Right hindlimb (tissue), 1 donor: ENCODE results near the gene IGFL3.
"Not testable (repeated sequence)": the region's sequence is repeated elsewhere in the genome, so short reads cannot be mapped to it uniquely, and the experiment has no call there.

ENCODE experiments used
- DNase-seq: peaks from one replicate; pipeline ENCODE4 v3.0.0-alpha.2; 2018

IGFL3 gene

DNA sequence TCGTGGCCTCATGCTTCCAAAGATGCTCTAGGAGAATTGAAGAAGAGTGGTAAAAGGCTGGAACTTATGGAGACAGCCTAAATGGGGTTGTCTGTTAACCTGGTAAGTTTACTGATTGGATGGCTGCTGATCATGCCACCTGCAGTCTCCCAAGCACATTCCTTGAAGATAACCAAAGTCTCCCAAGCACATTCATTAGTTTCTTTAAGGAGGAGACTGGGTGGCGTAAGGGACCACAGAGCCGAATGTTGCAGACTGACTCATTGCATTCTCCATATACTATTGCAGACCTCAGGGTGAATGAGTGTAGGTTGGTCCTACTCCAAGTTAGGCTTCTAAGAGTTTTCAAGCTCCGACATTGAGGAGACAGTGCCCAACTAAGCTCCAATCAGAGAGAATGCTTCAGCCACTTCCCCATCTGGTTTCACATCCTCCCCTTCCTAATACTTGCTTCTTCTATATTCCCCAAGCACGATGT lies at the start of gene IGFL3:
TSS of gene IGFL3 (minus strand) at position 51 of the 478 bp plus-strand sequence. CDS start at position 12, 39 bp downstream.
- DNase-seq, result no peak

- no peak for DNase-seq
These were observed 49.5 kb upstream of the IGFL3 start for GRCh38 chr19:46173886-46174480.

DNA sequence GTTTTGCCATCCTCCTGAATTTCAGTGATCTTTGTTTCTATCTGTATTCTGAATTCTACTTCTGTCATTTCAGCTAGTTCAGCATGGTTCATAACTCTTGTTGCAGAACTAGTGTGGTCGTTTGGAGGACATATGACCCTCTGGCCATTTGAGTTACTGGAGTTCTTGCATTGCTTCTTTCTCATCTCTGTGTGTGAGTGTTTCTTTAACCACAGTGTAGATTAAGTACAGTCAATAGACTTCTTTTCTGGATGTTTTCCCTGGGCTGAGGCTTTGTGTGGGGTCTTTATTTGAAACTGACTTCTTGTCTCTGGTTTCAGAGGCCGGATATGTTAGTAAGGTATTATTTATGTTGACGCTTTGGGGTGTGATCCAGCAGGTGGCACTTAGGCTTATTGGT lies 38.2 kb upstream of the IGFL3 start:
- no peak for DNase-seq

DNA sequence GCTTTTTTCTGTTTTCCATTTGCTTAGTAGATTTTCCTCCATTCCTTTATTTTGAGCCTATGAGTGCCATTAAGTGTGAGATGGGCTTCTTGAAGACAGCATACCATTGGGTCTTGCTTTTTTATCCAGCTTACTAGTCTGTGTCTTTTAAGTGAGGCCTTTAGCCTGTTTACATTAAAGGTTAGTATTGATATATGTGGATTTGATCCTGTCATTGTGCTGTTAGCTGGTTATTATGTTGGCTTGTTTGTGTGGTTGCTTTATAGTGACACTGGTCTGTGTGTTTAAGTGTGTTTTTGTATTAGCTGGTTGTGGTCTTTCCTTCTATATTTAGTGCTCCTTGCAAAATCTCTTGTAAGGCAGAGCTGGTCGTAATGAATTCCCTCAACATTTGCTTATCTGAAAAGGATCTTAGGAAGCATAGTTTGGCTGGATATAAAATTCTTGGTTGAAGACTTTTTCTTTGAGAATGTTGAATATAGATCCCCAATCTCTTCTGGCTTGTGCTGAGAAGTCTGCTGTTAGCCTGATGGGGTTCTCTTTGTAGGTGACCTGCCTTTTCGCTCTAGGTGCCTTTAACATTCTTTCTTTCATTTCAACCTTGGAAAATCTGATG lies 37.3 kb upstream of the IGFL3 start:
- not testable (repeated sequence) for DNase-seq

GRCh38 chr19:46160233-46160775 lies 35.8 kb upstream of the IGFL3 start:
- no peak for DNase-seq

DNA sequence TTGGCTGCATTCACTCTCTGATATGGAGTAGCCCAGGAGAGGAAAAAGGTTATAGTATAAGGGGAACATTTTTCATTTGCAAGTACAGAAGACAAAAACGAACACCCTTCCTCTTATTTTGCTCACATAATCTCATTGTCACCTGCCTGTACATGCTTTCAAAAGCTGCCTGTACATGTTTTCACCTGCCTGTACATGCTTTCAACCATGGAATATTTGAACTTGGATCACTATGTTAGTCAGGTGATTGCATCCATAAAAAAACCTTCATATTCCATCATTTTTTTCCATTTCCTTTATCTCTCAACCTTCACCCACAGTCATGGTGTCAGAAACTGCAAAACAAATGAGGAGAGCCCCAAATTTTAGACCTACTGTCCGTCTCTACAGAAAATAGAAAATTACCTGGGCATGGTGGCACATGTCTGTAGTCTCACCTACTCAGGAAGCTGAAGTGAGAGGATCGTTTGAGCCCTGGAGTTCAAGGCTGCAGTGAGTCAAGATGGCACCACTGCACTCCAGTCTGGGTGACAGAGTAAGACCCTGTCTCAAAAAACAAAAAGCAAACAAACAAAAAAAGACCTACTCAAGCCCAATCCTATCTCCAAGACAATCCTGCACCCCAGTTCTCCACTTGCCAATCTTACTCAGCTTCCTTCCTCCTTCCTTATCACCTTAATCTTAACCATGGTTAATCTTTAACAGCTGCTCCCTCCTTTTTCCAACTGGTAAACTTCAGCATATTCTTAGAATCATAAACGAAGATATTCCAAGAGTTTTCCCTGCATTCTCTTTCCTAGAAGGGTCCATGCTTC lies 35.1 kb upstream of the IGFL3 start:
- DNase-seq, result no peak

GRCh38 chr19:46155237-46155636 lies 30.7 kb upstream of the IGFL3 start:
- no peak for DNase-seq

DNA sequence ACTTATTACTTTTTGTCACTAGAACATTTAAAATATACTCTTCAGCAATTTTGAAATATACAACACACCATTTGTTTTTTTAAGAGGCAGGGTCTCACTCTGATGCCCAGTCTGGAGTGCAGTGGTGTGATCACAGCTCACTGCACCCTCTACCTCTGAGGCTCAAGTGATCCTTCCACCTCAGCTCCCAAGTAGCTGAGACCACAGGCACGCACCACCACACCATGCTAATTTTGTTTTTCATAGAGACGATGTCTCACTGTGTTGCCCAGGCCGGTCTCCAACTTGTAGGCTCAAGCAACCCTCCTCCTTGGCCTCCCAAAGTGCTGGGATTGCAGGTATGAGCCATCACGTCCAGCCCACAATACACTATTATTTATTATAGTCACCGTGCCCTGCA lies 26.1 kb upstream of the IGFL3 start:
- DNase-seq, result no peak

GRCh38 chr19:46147791-46148288 lies 23.4 kb upstream of the IGFL3 start, which contains the start of gene IGFL2:
Gene IGFL2 (plus strand): TSS chr19:46148238. CDS start chr19:46148279, 41 bp downstream.
- no peak for DNase-seq

GRCh38 chr19:46147166-46147740 lies 22.8 kb upstream of the IGFL3 start:
- no peak for DNase-seq

DNA sequence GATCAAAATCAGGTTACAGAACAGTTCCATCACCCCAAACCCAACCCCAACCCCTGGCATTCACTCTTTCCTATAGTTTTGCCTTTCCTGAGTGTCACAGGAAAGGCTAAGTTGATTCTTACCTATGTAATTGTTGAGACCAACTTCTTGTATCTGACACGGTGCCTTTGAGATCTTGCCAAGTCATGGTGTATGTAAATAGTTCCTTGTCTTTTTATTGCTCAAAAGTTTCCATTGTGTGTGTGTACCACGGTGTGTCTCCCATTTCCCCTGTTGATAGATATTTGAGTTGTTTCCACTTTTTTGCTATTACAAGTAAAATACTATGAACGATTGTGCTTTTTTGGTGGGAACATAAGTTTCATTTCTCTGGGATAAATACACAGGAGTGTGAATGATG lies 20.3 kb upstream of the IGFL3 start:
- no peak for DNase-seq

GRCh38 chr19:46142294-46142693 lies 17.8 kb upstream of the IGFL3 start:
- no peak for DNase-seq

DNA sequence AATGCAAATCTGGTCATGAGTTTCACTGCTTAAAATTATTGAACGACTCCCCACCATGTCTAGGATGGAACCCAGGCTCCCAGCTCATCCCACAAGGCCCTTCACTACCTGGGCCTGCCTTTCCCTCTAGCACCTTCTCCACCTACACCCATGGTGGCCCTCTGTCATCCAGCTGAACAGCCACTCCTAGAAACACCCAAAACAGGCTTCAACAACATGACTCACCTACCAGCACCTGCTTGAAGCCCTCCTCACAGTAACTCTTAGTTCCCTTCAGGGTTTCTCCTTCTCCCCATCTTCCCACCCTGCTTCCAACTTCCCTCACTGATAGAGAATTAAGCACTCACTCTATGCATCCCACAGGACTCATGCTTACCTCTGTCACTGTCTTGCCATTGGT lies 16.9 kb upstream of the IGFL3 start:
- DNase-seq, result no peak

GRCh38 chr19:46137915-46138473 lies 13.5 kb upstream of the IGFL3 start:
- no peak for DNase-seq

GRCh38 chr19:46134527-46134926 lies 10.0 kb upstream of the IGFL3 start:
- DNase-seq, result no peak

DNA sequence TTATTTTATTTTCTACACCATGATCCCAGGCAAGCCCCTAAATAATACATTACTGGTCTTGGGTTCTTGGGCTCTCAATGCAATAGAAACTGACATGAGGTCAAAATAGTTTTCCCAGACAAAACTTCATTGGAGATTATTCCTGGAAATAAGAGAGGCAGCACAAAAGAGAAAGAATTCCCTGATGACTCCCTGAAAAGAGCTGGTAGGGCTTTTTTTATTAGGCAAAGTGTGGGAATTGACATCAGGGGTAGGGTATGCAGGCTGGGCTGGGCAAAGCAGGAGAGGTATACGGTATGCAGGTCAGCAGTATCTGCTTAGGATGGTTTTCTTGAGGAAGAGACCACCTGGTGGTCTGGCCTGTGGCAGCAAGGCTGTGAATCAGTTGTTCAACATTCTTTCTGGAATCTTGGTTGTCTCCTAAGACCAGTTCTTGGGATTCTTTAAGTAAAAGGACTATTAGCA lies 9.3 kb upstream of the IGFL3 start:
- no peak for DNase-seq

GRCh38 chr19:46133101-46133627 lies 8.7 kb upstream of the IGFL3 start:
- DNase-seq, result peak; percentile 24

DNA sequence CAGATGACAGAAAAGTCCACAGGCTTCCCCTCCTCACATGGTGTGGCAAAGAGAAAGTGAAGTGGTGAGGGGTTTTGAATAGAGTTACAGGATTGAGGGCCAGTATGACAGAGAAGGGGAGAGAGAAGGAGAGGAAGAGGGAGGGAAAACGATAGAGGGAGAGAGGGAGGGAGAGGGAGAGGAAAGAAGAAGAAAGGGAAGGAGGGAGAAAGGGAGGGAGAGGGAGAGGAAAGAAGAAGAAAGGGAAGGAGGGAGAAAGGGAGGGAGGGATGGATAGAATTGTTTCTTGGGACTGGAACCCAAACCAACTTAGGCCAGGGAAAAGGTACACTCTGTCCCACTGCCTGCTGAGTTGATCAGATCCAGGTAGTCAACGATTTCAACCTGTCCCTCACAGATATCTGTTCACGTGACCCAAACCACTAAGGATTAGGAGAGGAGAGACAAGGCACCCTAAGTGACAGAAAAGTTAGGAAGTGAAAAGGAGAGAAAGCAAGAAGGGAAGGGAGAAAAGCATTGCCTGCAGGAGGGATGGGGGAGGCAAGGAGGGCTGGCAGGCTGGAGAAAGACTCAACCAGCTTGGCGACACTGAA lies 8.1 kb upstream of the IGFL3 start:
- DNase-seq, result no peak

- no peak for DNase-seq
These were observed 7.1 kb upstream of the IGFL3 start for GRCh38 chr19:46131485-46132143.

GRCh38 chr19:46126086-46126580 lies 1.6 kb upstream of the IGFL3 start:
- no peak for DNase-seq

DNA sequence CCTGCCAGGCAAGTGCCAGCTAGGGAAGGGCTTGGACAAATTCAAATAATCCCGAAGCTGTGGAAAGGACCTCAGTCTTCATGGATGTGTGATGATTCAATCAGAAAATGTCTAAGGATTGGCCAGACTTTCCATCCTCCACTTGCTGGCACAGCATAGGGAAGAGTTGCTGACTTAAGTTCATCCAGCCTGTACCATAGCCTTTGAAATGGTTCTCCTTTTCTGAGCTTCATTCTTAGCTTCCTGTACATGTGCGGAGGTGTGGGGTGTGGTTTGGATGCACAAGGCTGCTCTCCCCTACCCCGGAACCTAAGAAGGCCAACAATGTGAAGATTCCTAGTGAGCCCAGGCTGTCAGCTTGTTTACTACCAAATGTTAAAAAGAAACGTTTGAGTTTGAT lies 959 bp upstream of the IGFL3 start:
- no peak for DNase-seq
